ENCODE results near the gene CHIC2.
"Not testable (repeated sequence)": the region's sequence is repeated elsewhere in the genome, so short reads cannot be mapped to it uniquely, and the experiment has no call there.

Gene CHIC2

DNA sequence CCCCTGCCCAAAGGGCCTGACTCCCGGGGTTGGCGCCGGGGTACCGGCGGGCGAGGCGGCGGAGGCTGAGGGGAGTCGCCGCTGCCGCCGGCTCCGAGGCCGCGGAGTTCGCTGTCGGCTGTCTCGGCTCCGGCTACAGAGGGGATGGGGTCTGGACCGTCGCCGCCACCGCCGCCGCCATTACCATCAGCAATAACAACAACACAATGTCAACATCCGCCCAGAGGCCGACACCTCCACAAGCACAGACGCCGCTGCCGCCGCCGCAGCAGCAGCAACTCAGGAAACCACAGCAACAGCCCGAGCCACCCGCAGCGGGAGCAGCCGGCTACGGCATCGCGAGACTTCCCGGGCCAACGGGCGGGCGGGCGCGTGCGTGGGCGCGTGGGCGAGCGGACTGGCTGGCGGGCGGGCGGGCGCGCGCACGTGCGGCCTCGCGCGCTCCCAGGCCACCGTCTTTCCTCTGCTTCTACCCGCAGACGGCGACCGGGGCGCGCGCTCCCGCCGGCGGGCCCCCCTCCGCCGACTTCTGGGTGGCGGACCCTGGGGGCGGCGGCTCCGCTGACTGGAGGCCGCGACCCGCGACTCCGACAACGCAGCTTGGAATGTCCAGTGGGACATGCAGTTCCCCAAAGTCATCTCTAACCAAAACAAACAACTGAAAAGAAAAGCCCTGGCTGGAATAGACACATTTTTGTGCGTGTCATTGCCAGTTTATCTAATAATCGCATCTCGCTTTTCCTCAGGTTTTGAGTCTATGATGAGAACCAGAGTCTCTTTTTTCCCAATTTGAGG, at the start of gene CHIC2:
CHIC2 (minus strand) TSS at position 289 of the 795 bp plus-strand sequence. CDS start 305 bp downstream, outside the sequence.
- DNase-seq (ENCODE audit: low read depth, low spot score) = peak; percentile 63

DNA sequence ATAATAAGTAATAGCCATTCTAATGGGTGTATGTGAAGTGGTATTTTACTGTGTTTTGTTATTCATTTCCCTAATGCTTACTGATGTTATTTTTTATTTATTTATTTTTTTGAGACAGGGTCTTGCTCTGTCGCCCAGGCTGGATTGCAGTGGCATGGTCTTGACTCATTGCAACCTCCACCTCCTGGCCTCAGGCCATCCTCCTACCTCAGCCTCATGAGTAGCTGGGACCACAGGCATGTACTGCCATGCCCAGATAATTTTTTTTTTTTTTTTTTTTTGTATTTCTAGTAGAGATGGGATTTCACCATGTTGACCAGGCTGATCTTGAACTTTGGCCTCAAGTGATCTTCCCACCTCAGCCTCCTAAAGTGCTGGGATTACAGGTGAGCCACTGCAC, 48.8 kb upstream of the CHIC2 start:
- DNase-seq (ENCODE audit: low read depth, low spot score) = not testable (repeated sequence)

DNA sequence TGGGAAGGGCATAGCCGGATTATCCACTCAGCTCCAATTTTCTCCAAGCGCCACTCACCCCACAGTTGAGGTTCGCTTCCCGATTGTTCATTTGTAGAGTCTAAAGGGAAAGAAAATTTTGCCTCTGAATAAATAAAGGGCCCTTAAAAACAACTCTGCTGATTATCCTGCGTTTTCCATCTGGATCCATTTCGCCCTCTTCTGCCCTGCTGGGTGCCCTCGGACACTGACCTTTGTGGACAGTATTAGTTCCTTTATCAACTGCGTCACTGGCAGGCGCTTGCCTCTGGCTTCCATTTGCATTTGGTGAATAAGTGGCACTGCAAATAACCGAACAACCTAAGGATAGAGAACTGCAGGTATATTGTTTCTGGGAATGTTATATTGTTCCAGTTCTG, 45.6 kb upstream of the CHIC2 start:
- DNase-seq (ENCODE audit: low read depth, low spot score) = no peak

DNA sequence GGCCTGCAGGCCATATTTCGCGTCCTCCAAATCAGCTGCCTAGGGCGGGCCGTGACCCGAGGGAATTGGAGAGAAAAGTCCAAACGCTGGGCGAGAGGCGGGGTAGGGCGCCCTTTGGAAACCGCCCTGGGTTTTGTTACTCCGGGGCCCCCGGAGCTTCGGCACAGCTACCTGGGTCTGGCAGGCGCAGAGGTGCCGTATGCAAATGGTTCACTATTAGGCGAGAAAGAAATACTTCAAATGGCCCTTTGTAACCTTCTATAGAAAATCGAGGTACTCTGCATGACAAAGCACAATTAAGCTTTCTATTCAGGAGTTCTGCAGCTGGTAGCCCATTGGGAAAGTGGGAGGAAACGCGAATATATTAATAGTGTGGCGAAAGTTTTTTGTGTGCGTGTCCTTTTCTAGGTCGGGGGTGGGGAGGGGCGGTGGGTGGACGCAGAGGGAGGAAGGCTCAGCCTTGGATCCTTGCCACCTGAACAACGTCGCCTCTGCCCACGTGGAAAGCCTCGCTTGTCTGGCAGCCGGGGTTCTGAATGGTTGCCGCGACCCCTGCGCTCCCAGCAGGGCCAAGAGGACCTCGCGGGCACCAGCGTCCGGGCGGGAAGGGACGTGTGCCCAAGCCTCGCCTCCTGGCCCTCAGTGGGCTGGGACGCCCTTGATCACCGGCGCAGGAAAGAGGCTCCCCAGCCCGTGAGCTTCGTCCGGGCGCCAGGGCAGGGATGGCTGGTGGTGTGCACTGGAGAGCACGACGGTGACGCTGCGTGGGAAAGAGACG, 45.0 kb upstream of the CHIC2 start:
- DNase-seq (ENCODE audit: low read depth, low spot score) = no peak

DNA sequence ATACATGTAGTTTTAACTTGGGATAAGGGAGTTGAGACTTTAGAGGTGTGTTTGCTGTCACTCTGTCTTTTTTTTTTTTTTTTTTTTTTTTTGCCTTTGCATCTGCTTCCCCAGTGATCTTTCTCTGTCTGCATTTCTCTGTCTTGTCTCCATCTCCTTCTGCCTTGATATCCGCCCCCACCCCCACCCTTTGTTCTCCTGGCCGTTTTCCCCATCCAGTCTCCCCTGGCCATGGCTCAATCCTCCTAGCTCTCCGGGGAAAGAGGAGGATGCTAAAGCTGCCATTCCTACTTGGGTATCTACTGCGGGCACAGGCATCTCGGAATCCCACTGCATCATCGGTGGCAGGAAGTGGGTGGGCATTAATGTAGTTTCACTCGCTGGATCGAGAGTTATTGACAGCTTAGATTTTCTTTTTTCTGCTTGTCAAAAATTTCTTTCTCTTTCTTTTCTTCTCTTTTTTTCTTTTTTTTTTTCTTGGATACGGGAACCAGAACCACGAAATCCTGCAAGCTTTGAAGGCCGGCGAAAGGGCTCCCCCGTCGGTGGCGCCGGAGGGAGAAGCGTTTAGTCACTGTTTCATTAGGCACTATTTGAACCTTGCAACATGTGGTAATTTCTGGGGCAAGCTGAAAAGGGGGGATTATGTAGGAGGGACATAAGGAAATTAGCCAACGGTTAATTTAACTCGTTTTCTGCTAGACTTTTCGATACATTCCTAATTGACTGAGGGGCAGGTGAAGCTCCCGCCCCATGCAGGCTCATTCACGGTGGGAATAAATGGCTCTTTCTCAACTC, 43.7 kb upstream of the CHIC2 start:
- DNase-seq (ENCODE audit: low read depth, low spot score) = no peak

DNA sequence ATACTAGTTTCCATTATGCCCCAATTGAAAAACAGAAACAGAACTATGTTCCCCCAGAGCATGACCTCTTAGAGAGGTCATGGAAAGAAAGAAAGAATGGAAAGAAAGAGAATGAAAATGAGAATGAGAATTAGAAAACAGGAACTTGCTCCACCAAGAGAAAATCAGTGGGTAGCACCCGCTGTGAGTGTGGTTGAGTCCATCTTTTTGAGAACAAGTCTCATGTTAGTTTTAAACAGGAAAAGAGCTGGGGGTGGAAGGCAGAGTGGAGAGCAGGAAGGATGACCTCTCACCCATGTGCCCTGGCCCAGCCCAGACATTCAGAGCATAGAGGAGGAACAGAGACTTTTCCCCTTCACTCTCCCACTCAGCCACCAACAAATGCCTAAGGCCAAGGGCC, 40.5 kb upstream of the CHIC2 start:
- no peak for DNase-seq (ENCODE audit: low read depth, low spot score)

DNA sequence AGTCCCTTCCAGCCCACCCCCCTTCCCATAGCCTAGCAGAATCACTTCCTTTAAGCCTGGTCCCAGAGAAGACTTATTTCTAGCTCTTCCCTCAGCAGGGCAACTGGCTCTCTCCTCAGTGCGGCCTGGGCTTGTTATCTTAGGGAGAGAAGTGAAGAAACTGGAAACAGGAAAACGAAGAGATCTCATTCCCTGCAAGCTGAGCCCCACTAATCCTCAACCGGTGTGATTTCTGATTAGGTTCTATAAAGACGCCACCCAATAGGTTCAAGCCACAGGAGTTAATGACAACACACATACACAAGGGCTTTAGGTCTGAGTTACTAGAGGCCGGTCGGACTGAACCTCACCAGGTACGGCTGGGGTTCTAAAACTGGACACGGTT, 38.8 kb upstream of the CHIC2 start:
- no peak for DNase-seq (ENCODE audit: low read depth, low spot score)

DNA sequence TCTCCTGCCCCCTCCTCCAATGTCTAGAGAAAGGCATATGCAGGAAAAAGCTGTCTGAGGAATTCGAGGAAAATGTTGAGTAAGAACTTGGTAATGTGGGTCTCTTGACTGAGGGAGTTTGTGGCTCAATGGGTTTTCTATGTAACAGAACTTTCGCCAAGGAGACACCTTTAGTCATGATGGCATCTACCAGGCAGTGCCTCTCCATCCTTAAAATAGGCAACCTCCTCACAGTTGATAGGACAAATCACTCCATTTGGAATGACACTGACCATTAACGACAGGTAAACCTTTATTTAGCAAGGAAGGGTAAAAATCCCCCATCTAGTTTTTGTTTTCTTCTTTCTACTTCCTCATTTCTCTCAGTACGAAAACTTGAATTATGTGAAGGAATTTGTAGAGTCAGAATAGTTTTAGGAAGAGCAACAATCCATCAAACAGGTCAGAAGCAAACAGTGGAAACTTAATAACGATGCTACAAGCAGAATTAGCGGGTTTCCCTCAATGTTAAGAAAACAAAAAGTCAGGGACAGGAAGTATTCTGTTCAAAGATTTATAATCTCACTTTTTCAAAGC, 38.2 kb upstream of the CHIC2 start:
- DNase-seq (ENCODE audit: low read depth, low spot score) = no peak

DNA sequence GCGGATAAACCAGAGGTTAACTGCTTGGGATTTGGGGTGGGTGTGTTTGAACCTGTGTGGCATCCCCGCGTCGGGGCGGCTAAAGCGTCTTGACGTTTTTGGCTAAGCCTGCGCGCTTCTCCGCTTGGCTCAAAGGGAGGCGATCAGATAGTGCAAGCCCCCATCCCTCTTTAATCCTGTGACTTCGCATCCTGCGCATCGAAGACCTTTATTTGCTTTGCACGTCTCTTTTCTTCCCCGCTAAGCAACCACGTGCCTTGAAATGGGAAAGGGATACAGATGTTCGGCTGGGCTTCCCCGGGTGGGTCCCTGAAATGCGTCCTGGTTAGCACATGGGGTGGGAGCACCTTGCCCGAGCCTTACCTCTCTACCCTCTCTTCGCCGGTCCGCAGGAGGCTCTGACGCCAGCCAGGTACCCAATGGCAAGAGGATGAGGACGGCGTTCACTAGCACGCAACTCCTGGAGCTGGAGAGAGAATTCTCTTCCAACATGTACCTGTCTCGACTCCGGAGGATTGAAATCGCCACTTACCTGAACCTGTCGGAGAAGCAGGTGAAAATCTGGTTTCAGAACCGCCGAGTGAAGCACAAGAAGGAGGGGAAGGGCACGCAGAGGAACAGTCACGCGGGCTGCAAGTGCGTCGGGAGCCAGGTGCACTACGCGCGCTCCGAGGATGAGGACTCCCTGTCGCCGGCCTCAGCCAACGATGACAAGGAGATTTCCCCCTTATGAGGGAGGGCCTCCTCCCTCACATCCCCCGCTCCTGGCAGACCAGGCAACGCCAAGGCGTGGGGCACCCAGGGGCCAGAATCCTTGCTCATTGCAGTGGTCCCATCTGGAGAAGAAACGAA, 37.0 kb upstream of the CHIC2 start:
- no peak for DNase-seq (ENCODE audit: low read depth, low spot score)

DNA sequence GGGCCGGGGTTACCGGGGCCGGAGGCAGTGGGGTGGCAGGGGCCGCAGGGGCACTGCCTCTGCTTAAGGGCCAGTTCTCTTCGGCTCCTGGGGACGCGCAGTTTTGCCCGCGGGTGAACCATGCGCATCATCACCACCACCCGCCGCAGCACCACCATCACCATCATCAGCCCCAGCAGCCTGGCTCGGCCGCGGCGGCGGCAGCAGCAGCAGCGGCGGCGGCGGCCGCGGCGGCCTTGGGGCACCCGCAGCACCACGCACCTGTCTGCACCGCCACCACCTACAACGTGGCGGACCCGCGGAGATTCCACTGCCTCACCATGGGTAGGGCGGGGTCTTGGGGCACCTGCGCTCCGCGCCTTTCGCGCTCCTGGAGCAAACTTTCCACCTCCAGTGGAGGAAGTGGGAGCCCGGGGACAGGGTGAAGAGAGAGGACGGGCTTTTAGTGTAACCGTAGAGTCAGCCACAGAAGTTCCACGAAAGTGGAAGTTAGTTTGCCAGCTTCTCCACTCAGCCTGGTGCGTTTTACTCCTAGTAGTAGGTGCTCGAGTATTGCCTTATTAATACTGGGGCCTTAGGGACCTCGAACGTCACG, 36.3 kb upstream of the CHIC2 start:
- DNase-seq (ENCODE audit: low read depth, low spot score) = no peak

DNA sequence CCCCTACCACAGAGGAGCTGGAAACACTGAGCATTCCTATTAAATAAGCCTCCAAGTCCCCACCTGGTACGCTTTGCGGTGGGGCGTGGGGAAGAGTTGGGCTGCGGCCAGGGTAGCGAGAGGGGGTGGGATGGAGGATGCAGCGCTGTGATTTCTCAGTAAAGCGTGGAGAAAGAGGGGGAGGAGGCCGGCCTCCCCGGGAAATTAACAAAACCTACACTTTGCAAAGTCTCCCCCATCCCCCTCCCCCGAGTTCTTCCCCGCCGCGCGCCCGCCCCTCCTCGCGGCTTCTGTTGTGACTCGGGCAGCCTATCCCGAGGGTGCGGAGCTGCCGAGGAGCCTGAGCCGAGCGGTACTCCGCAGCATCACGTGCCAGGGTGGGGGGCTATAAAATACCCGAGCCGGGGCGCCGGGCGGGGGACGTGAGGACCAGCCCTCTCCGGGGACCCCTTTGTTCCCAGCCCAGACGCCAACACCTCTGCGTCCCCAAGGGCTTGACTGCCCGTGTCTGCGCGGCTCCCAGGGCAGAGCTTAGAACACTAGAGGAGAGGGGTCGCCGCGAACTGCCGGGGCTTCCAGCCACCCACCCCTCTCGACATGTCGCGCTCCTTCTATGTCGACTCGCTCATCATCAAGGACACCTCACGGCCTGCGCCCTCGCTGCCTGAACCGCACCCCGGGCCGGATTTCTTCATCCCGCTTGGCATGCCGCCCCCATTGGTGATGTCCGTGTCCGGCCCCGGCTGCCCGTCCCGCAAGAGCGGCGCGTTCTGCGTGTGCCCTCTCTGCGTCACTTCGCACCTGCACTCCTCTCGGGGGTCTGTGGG, 35.6 kb upstream of the CHIC2 start, which contains the start of gene GSX2:
GSX2 (plus strand) TSS at position 416 of the 827 bp plus-strand sequence; CDS start at position 598, 182 bp downstream.
- no peak for DNase-seq (ENCODE audit: low read depth, low spot score)

DNA sequence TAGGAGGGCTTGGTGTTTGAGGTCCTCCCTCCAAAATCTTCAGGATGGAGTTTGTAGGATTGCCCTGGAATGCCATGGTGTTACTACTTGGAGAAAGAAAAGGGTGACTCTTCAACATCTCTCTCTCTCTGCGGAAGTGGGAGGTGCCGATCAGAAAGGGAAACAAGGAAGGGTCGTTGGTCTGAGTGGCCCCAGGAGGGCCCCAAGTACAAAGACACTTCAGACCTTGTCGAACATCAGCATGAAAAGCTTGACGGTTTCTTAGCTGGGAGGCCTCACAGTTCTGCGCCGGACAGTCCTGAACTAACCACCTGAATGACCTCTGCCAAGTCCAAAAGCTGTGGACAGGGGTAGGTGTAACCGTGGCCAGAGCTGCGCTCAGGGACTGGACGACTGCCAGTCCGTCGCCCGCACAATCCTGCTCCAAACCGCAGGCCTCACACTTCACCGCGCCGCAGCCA, 34.9 kb upstream of the CHIC2 start:
- no peak for DNase-seq (ENCODE audit: low read depth, low spot score)

DNA sequence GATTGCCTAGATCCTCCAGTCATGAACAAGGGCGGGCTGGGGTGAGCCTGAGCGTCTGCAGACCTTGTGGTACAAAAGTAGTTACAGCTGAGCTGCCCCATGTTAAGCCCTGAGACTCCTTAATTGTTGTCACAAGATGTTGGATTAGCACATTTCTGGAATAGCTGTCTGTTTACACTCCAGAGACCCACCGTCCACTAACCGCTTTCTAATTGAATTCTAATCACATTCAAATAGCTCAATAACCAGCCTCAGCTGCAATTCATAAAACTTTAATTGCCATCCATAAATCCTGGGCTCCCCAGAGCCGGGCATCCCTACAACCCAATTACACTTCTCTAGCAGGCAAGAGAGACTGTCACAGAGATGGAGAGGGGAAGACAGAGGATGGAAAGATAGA, 34.0 kb upstream of the CHIC2 start:
- no peak for DNase-seq (ENCODE audit: low read depth, low spot score)

DNA sequence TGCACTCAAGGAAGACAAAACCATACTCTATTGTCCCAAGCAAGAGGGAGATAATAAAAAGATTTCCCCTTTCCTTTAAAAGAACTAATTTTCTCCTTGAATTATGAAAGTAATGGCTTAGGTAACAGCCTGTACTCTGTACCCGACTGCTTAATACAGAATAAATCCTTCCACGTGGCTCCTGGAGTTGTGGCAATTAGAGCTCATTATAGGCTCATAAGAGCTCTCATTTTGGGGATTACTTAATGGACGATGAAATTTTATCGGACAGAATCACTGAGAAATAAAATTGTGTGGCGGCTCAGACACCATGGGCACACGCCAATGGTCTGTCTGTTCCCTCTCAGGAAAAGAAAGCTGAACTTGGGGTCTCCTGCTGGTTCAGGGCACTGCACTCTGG, 32.7 kb upstream of the CHIC2 start:
- DNase-seq (ENCODE audit: low read depth, low spot score) = no peak

DNA sequence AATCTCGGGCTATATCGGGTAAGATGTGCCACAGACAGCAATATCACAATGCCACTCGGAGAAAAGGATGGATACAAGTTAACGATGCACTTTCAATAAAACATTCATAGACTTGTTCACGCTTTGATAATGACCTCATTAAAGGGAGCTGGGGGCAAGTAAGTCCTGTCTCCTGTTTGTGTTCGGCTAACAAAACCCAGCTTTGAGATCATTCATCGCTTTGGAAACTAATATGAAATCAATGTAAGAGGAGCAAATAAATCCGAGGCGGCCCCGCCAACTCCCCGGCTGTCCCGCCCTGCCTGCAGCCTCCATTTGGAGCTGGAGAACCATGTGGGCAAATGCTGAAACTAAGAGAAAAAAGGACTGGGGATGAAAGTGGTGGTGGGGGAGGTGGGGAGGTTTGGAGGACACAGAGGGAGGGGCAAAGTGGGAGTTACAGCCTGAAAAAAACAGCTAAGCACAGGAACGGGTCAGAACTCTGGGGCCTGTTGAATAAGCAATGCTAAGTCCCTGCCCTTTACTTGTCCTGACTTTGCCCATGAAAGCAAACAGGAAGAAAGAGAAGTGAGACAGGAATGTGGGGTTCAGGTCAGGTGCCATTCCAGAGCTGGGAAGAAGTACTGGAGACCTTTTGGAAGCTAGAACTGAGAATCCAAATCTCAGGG, 32.0 kb upstream of the CHIC2 start:
- no peak for DNase-seq (ENCODE audit: low read depth, low spot score)

DNA sequence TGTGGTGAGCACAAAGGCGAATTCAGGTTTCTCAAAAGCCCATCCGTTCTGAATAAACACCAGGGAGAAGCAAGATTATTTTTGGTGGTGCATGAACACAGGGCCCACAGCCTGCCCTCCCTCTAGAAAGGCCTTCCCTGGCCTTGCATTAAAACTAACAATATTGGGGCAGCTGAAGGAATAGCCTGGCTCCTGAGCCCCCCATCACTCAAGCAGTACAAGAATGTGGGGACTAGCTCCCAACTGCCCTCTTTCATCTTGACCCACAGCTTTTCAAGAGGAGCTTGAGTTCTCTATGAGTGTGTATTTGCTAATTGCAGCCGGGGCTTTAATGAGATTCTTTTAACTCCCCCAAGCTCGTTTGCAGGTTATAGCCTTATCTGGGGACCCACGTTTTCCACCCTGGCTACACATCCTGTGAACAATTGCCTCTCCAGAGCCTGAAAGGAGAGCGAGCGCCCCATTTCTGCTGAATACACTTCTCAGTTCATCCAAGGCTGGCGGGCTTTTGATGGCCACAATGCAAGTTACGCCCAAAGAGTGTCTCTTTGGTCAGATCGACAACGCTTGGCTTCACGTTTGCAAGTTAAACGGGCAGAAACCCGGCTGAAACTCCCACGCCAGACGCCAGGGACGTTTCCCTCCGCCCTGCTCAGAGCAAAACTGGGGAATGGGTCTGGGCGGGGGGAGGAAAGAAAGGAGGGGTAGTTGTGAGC, 30.9 kb upstream of the CHIC2 start:
- DNase-seq (ENCODE audit: low read depth, low spot score) = no peak

DNA sequence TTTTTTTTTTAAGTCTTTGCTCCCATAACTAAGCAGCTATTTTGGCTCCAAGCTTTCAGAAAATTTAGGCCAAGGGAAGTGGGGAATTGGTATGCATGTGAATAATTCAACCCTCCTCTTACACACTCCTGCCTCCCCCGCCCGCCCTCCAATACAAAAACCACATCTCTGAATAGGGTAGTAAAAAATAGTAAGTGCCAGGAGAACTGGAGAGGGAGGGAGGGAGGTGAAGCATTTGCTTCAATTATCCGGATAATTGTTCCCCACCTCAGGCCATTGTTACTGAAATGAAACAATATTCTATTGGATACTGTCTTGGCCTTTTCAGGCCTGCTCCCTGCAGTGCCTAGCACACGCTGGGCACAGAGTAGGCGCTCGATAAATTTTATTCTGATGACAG, 30.0 kb upstream of the CHIC2 start:
- DNase-seq (ENCODE audit: low read depth, low spot score) = no peak
